ENCODE results near the gene ARHGEF28. TPM values are rescaled to one million over a fixed set of nuclear protein-coding genes. Genes with fewer than 3 reads are reported as not detected.
A peak's percentile ranks its signal among the peaks of the same experiment; 100 is the strongest.

The ARHGEF28 gene
- total RNA-seq, 4 donors from 2014 or later, result 16.9 to 29.7 (median 25.7) TPM

GRCh38 chr5:73946278-73946677 lies 320.3 kb downstream of the ARHGEF28 start:
- H3K9me3 ChIP-seq, result peaks cover 0 to 19% (median 0%) of the 10 kb centered on the region in 3 donors
- TF ChIP-seq EP300 (IDR thresholded peaks at IDR 0.05) (no peak), POLR2A (IDR thresholded peaks at IDR 0.05) (no peak), CTCF (IDR thresholded peaks at IDR 0.05) (no peak), POLR2AphosphoS5 (IDR thresholded peaks at IDR 0.05) (no peak)
- peaks cover 7% of the 10 kb centered on the region for H3K27me3 ChIP-seq
- H3K4me1 ChIP-seq, result peaks cover 0 to 6% (median 0%) of the 10 kb centered on the region in 3 donors
- ATAC-seq, result no peak
- H3K27ac ChIP-seq, result no peak overlapping the region
- peaks cover 0 to 5% of the 10 kb centered on the region in 2 donors for H3K36me3 ChIP-seq
- no peak overlapping the region for H3K4me3 ChIP-seq
- WGBS, 2 donors (ENCODE audit: low coverage in 1 of 2), result 63 to 90% methylated on average over 3 to 4 of the region's 5 CpGs

DNA sequence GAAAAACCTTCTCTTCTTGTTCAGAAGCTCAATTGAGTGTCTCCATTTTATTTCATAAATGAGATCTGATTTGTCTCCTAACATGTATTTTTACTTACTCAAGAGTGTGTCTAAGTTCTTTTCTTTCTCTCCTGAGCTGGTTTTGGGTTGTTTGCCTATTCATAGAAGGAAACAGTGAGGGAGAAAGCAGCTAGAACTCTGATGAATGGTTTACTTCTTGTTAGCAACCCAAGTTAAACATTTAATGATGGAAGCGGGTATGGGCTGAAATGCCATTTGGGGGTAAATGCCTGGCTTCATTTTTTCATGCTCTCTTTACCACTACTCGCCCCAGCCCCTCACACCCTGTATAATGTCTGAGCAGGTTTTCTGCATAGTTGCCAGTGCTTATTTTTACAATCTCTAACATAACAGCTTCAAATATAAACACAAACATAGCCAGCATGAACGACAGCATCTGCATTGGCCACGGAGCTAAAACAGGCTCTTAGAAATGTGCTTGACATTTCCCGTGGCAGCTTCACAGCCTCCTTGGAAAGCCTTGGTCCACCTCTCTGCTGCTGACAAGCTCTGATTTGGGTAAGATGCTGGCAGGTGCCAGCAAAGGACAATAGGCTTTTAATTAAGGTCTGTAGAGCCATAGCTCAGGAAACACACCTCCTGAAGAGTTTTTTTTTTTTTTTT lies 321.1 kb downstream of the ARHGEF28 start:
- no peak for ATAC-seq
- H3K4me1 ChIP-seq, result peaks cover 0 to 6% (median 0%) of the 10 kb centered on the region in 3 donors
- H3K9me3 ChIP-seq, result peaks cover 0 to 19% (median 0%) of the 10 kb centered on the region in 3 donors
- no peak overlapping the region for H3K27ac ChIP-seq
- peaks cover 0 to 5% of the 10 kb centered on the region in 2 donors for H3K36me3 ChIP-seq
- TF ChIP-seq CTCF (IDR thresholded peaks at IDR 0.05), result no peak
- TF ChIP-seq POLR2A (IDR thresholded peaks at IDR 0.05), result no peak
- no peak for TF ChIP-seq POLR2AphosphoS5 (IDR thresholded peaks at IDR 0.05)
- TF ChIP-seq EP300 (IDR thresholded peaks at IDR 0.05), result no peak
- no peak overlapping the region for H3K4me3 ChIP-seq
- H3K27me3 ChIP-seq, result peaks cover 7% of the 10 kb centered on the region
- 31 to 33% methylated on average over 3 to 5 of the region's 5 CpGs for WGBS, 2 donors (ENCODE audit: low coverage in 1 of 2)

GRCh38 chr5:73947906-73948640 lies 322.1 kb downstream of the ARHGEF28 start:
- ATAC-seq, result no peak
- peaks cover 0 to 6% (median 0%) of the 10 kb centered on the region in 3 donors for H3K4me1 ChIP-seq
- H3K27me3 ChIP-seq, result peaks cover 7% of the 10 kb centered on the region
- H3K27ac ChIP-seq, result no peak overlapping the region
- H3K4me3 ChIP-seq, result no peak overlapping the region
- WGBS, 2 donors (ENCODE audit: low coverage in 1 of 2), result 45 to 51% methylated on average over 9 of the region's 9 CpGs
- no peaks in the 10 kb centered on the region for H3K36me3 ChIP-seq
- H3K9me3 ChIP-seq, result peaks cover 0 to 15% (median 0%) of the 10 kb centered on the region in 3 donors
- no peak for TF ChIP-seq POLR2A (IDR thresholded peaks at IDR 0.05)
- TF ChIP-seq EP300 (IDR thresholded peaks at IDR 0.05), result no peak
- no peak for TF ChIP-seq POLR2AphosphoS5 (IDR thresholded peaks at IDR 0.05)
- no peak for TF ChIP-seq CTCF (IDR thresholded peaks at IDR 0.05)

GRCh38 chr5:73948720-73949119 lies 322.7 kb downstream of the ARHGEF28 start:
- WGBS, 2 donors (ENCODE audit: low coverage in 1 of 2), result 25 to 48% methylated on average over 1 to 3 of the region's 3 CpGs
- peaks cover 7% of the 10 kb centered on the region for H3K27me3 ChIP-seq
- TF ChIP-seq POLR2AphosphoS5 (IDR thresholded peaks at IDR 0.05) (no peak), CTCF (IDR thresholded peaks at IDR 0.05) (no peak), EP300 (IDR thresholded peaks at IDR 0.05) (no peak), POLR2A (IDR thresholded peaks at IDR 0.05) (no peak)
- no peaks in the 10 kb centered on the region for H3K36me3 ChIP-seq
- H3K4me1 ChIP-seq, result peaks cover 0 to 6% (median 0%) of the 10 kb centered on the region in 3 donors
- ATAC-seq, result peak; percentile 36
- peaks cover 0 to 12% (median 0%) of the 10 kb centered on the region in 3 donors for H3K9me3 ChIP-seq
- H3K4me3 ChIP-seq, result no peak overlapping the region
- no peak overlapping the region for H3K27ac ChIP-seq
